ENCODE data around the gene FBXO15.
A peak's percentile ranks its signal among the peaks of the same experiment; 100 is the strongest.

Gene FBXO15

GRCh38 chr18:74147779-74148542 lies at the start of gene FBXO15, which contains the start of gene TIMM21:
TSS of gene FBXO15 (minus strand) at chr18:74147834. CDS start at chr18:74147785, 49 bp downstream.
TSS of gene TIMM21 (plus strand) at chr18:74148523. CDS start at chr18:74148809, 286 bp downstream.
- peak; percentile 94 for DNase-seq (ENCODE audit: low read depth)

- DNase-seq (ENCODE audit: low read depth) = peak; percentile 23
Measured at GRCh38 chr18:74196220-74197119, 48.8 kb upstream of the FBXO15 start.

GRCh38 chr18:74194691-74195090 lies 47.1 kb upstream of the FBXO15 start:
- DNase-seq (ENCODE audit: low read depth) = no peak

- DNase-seq (ENCODE audit: low read depth) = no peak
Measured at GRCh38 chr18:74191577-74191976, 43.9 kb upstream of the FBXO15 start.

- DNase-seq (ENCODE audit: low read depth) = no peak
Measured at GRCh38 chr18:74190086-74190485, 42.5 kb upstream of the FBXO15 start.

GRCh38 chr18:74186661-74187060 lies 39.0 kb upstream of the FBXO15 start:
- no peak for DNase-seq (ENCODE audit: low read depth)

- no peak for DNase-seq (ENCODE audit: low read depth)
Measured at GRCh38 chr18:74185860-74186259, 38.2 kb upstream of the FBXO15 start.

- no peak for DNase-seq (ENCODE audit: low read depth)
Measured at GRCh38 chr18:74184875-74185274, 37.2 kb upstream of the FBXO15 start.

- DNase-seq (ENCODE audit: low read depth) = no peak
Measured at GRCh38 chr18:74183130-74183529, 35.5 kb upstream of the FBXO15 start.

- DNase-seq (ENCODE audit: low read depth) = no peak
Measured at GRCh38 chr18:74182335-74182734, 34.7 kb upstream of the FBXO15 start.

- no peak for DNase-seq (ENCODE audit: low read depth)
Measured at GRCh38 chr18:74179623-74180199, 32.1 kb upstream of the FBXO15 start.

- DNase-seq (ENCODE audit: low read depth) = no peak
Measured at GRCh38 chr18:74178884-74179283, 31.2 kb upstream of the FBXO15 start.

GRCh38 chr18:74175658-74176057 lies 28.0 kb upstream of the FBXO15 start:
- DNase-seq (ENCODE audit: low read depth) = no peak

GRCh38 chr18:74173434-74173750 lies 25.8 kb upstream of the FBXO15 start:
- no peak for DNase-seq (ENCODE audit: low read depth)

- no peak for DNase-seq (ENCODE audit: low read depth)
Measured at GRCh38 chr18:74172697-74173433, 25.2 kb upstream of the FBXO15 start.

- no peak for DNase-seq (ENCODE audit: low read depth)
Measured at GRCh38 chr18:74171910-74172606, 24.4 kb upstream of the FBXO15 start.

- no peak for DNase-seq (ENCODE audit: low read depth)
Measured at GRCh38 chr18:74166386-74166785, 18.8 kb upstream of the FBXO15 start.

GRCh38 chr18:74163019-74163660 lies 15.5 kb upstream of the FBXO15 start:
- DNase-seq (ENCODE audit: low read depth) = no peak

- DNase-seq (ENCODE audit: low read depth) = no peak
Measured at GRCh38 chr18:74155276-74155675, 7.6 kb upstream of the FBXO15 start.

GRCh38 chr18:74154716-74155115 lies 7.1 kb upstream of the FBXO15 start:
- DNase-seq (ENCODE audit: low read depth) = no peak

- DNase-seq (ENCODE audit: low read depth) = no peak
Measured at GRCh38 chr18:74153793-74154192, 6.2 kb upstream of the FBXO15 start.

All from activated T-cell treated with anti-CD3 and anti-CD28 coated beads for 24 hours (primary cell).